Measurements from ENCODE around the gene CYP4F12. TPM values are rescaled to one million over a fixed set of nuclear protein-coding genes. Genes with fewer than 3 reads are reported as not detected.

Gene CYP4F12
- total RNA-seq, 1 experiment from 2014 or later: not detected

DNA sequence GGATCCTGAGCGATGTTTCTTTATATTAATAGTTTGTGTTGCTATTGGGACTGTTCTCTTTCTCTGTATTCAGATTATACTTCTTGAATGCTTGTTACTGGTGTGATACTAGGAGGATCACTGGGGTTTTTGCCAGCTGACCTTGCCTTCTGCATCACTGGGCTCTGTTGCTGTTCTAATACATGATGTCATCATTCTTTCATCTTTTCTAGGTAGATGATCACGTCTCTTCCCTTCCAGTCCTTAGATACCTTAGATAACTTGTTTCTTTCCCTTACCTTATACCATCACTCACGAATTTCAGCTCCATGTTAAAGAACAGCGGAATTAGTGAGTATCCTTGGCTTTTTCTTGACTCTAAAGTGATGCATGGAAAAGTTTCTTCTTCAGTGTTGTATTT is 64.8 kb downstream of the CYP4F12 start, which contains the start of gene OR10H3:
OR10H3 (plus strand) TSS at position 264 of the 400 bp plus-strand sequence. CDS start 3,408 bp downstream, outside the sequence.
- H3K9ac ChIP-seq (ENCODE audit: low read length): no peak within 1 kb of the TSS
- H3K79me2 ChIP-seq (ENCODE audit: low read length): no peaks in the 10 kb centered on the region
- no peak within 1 kb of the TSS for H3K27ac ChIP-seq (ENCODE audit: low read length)
- H3K4me3 ChIP-seq (ENCODE audit: low read length): no peak within 1 kb of the TSS
- no peaks in the 10 kb centered on the region; the same call in 1 of the 2 replicates for H3K9me3 ChIP-seq (ENCODE audit: low read length)
- H3K27me3 ChIP-seq (ENCODE audit: low read length): no peaks in the 10 kb centered on the region
- no peaks in the 10 kb centered on the region for H3K9me2 ChIP-seq (replicated peaks; ENCODE audit: insufficient read depth, low read length)
- H3K4me1 ChIP-seq (ENCODE audit: low read length): no peaks in the 10 kb centered on the region
- no peak within 1 kb of the TSS for H2AFZ ChIP-seq (ENCODE audit: low read length)
- DNase-seq: no peak
- no peaks in the 10 kb centered on the region for H4K20me1 ChIP-seq (ENCODE audit: insufficient read depth, low read depth, low read length)
- H3K4me2 ChIP-seq (ENCODE audit: low read depth, low read length, poor library complexity, severe bottlenecking): no peak within 1 kb of the TSS
- no peaks in the 10 kb centered on the region for H3K36me3 ChIP-seq (ENCODE audit: insufficient read depth, low read length)

DNA sequence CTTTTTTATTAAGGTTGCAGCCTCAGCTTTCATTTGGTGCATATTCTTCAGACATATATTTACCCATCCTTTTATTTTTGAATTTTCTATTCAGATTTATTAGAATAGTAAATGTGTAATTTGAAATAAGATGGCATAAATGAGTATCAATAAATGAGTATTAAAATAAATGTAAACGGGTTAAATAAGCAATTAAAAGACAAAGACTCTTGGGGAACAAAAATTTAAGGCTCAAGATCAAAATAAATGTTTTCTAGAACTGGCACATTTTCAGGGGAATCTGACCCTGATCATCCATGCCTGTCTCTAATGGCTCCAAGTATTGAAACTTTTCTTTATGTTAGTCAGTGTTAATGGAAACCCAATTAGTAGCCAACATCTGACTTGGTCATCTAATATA is 67.9 kb downstream of the CYP4F12 start:
- Histone ChIP-seq H3K9me2 (replicated peaks; ENCODE audit: insufficient read depth, low read length) (no peaks in the 10 kb centered on the region), H3K9me3 (ENCODE audit: low read length) (no peaks in the 10 kb centered on the region; the same call in 1 of the 2 replicates), H3K4me3 (ENCODE audit: low read length) (no peak overlapping the region), H3K79me2 (ENCODE audit: low read length) (no peaks in the 10 kb centered on the region), H3K4me2 (ENCODE audit: low read depth, low read length, poor library complexity, severe bottlenecking) (no peak overlapping the region), H4K20me1 (ENCODE audit: insufficient read depth, low read depth, low read length) (no peaks in the 10 kb centered on the region), H3K27ac (ENCODE audit: low read length) (no peak overlapping the region), H3K27me3 (ENCODE audit: low read length) (no peaks in the 10 kb centered on the region), H3K36me3 (ENCODE audit: insufficient read depth, low read length) (no peaks in the 10 kb centered on the region), H2AFZ (ENCODE audit: low read length) (no peak overlapping the region), H3K9ac (ENCODE audit: low read length) (no peak overlapping the region), H3K4me1 (ENCODE audit: low read length) (no peaks in the 10 kb centered on the region)
- DNase-seq: no peak

Other genes with a start within 250 kb of the CYP4F12 start
- 5.3 and 5.4 TPM in 2 replicates for gene WIZ, start 223.1 kb upstream of the CYP4F12 start, total RNA-seq (2014; rRNA removed; shearing (Covaris generic); ENCODE audit: low replicate concordance)
- 4.0 and 27.1 TPM in 2 replicates for gene RASAL3, start 208.5 kb upstream of the CYP4F12 start, total RNA-seq (2014; rRNA removed; shearing (Covaris generic); ENCODE audit: low replicate concordance)
- gene PGLYRP2, start 193.6 kb upstream of the CYP4F12 start, total RNA-seq (2014; rRNA removed; shearing (Covaris generic); ENCODE audit: low replicate concordance): not detected in 2 replicates
- not detected in 2 replicates for gene CYP4F22, start 164.6 kb upstream of the CYP4F12 start, total RNA-seq (2014; rRNA removed; shearing (Covaris generic); ENCODE audit: low replicate concordance)
- gene CYP4F8, start 57.9 kb upstream of the CYP4F12 start, total RNA-seq (2014; rRNA removed; shearing (Covaris generic); ENCODE audit: low replicate concordance): not detected in 2 replicates
- gene CYP4F3, start 32.2 kb upstream of the CYP4F12 start, total RNA-seq (2014; rRNA removed; shearing (Covaris generic); ENCODE audit: low replicate concordance): not detected in 2 replicates
- gene OR10H2, start 54.9 kb downstream of the CYP4F12 start, total RNA-seq (2014; rRNA removed; shearing (Covaris generic); ENCODE audit: low replicate concordance): not detected in 2 replicates
- not detected in 2 replicates for gene OR10H3, start 64.9 kb downstream of the CYP4F12 start, total RNA-seq (2014; rRNA removed; shearing (Covaris generic); ENCODE audit: low replicate concordance)
- gene OR10H5, start 114.6 kb downstream of the CYP4F12 start, total RNA-seq (2014; rRNA removed; shearing (Covaris generic); ENCODE audit: low replicate concordance): not detected in 2 replicates
- not detected in 2 replicates for gene OR10H1, start 142.6 kb downstream of the CYP4F12 start, total RNA-seq (2014; rRNA removed; shearing (Covaris generic); ENCODE audit: low replicate concordance)
- not detected in 2 replicates for gene CYP4F2, start 225.0 kb downstream of the CYP4F12 start, total RNA-seq (2014; rRNA removed; shearing (Covaris generic); ENCODE audit: low replicate concordance)

All from Karpas-422 (cell line).